T-helper 1 cell (primary cell): ENCODE measurements around the gene TPK1.
"Not testable (repeated sequence)": the region's sequence is repeated elsewhere in the genome, so short reads cannot be mapped to it uniquely, and the experiment has no call there.

ENCODE experiments used
- DNase-seq, 5 donors: peaks; one replicate each; pipeline ENCODE4 v3.0.0-alpha.2; 2012 to 2020

TPK1 gene

GRCh38 chr7:144822223-144822622 lies 13.6 kb downstream of the TPK1 start:
- DNase-seq, result no peak

DNA sequence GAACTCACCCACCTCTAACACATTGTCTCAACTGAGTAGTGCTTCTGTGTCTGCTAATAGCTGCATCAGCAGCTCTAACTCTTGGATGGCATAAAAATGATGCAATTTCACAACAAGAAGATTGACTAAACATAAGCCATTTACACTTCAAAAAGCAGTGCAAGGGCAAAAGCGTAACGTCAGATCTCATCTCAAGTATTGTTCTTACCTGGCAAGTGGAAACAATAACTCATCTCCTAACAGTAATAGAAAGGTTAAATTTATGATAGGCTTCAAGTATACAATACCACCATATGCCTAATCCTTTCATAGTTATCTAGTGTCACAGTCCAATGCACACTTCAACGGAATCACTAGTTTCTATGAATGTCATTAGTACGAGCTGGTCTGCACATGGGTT lies 14.8 kb downstream of the TPK1 start:
- DNase-seq, result peak in 1 of 5 donors; percentile 84

GRCh38 chr7:144820552-144820951 lies 15.3 kb downstream of the TPK1 start:
- DNase-seq, result peak in 1 of 5 donors; percentile 63

GRCh38 chr7:144819566-144819965 lies 16.3 kb downstream of the TPK1 start:
- DNase-seq, result no peak

GRCh38 chr7:144818511-144818910 lies 17.3 kb downstream of the TPK1 start:
- peak; percentile 17 to 78 (median 54) for DNase-seq

GRCh38 chr7:144817001-144817400 lies 18.9 kb downstream of the TPK1 start:
- no peak for DNase-seq

- no peak for DNase-seq
These were observed 21.6 kb downstream of the TPK1 start for GRCh38 chr7:144814299-144814698.

DNA sequence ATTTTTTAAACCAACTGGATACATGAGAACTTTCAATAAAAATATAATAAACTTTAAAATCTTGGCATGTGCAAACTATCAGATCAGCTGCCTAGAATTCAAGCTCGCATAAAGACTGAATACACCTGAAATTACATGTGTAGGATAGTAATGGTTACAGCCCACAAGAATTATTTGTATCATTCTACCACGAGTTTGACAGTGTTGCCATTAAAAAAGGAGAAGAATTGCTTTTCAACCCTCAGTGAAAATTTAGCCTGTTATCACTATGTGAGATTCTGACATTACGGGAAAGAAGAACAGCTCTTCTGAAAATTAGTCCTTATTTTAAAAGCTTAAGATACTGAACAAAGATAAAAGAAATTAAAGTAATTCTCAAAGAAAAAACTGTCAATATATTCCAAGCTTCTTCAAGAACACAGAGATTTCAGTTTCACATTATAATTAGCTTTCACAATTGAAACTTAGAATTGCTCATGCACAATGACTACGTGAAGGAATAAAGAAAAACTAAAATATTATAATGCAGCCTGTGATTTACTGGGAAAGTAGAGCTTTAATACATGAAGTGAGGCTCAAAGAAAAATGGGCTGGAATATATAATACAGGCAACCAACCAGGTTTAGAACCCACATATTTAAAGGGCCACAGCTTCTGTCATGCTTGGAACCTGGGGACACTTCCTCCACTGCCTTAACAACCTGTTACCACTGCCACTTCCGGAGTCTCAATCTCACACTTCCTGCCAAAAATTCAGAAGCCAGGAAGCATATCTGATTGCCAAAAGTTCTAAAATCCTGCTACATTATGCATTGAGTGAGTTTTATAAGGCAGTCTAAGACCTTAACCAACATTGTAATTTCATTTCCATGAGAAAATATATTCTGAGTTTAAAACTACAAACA lies 23.2 kb downstream of the TPK1 start:
- peak in 4 of 5 donors; percentile 18 to 81 (median 32) for DNase-seq

- DNase-seq, result no peak
These were observed 30.1 kb downstream of the TPK1 start for GRCh38 chr7:144805627-144806239.

GRCh38 chr7:144800678-144801436 lies 35.0 kb downstream of the TPK1 start:
- not testable (repeated sequence) for DNase-seq

DNA sequence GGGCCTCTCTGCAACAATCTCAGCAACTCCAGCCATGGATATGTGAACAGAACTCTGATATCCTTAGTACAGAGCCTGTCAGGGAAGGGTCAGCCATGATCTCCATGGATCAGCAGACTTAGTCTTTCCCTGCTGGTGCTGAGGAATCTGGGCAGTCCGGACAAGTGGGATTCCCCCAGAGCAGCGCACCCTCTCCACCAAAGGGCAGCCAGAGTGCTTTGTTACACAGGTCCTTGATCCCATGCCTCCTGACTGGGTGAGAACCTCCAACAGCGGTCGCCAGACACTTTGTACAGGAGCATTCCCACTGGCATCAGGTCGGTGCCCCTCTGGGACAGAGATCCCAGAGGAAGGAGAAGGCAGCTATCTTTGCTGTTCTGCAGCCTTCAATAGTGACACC lies 38.9 kb downstream of the TPK1 start:
- no peak for DNase-seq

GRCh38 chr7:144792050-144792449 lies 43.8 kb downstream of the TPK1 start:
- DNase-seq, result no peak

DNA sequence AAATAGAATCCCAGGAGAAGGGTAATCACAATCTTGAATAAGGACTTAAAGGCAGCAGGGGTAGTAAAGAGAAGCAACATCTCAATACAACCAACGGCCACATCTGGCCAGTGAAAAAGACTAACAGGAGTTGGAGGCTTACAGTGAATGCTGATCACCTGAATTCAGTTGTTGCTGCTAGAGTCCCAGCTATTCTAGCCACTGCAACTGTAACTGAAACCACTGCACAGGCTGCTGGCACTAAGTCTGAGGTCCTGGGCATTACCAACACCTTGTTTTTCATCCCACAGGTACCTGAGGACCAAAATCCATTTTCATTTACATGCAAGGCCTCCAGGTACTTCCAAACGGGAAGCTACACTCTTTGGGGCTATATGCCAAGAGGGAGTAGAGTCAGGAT lies 44.4 kb downstream of the TPK1 start:
- no peak for DNase-seq

DNA sequence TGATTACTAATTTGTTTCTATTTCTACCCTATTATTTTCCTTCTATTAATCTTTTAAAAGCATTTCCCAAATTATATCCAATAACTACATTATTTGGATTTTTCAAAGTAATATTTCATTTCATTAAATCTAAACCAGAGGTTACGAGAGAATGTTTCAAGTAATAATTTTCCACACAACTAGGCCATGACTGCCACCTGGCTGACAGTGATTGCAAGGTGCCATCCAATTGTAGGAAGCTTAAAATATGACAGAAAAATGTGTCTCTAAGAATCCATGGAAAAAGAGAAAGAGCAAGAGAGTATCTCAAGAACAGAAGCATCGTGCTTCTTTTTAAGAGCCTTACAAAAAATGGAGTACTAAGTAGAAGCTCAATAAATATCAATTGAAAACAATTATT lies 48.7 kb downstream of the TPK1 start:
- no peak for DNase-seq

- peak in 1 of 5 donors; percentile 20 for DNase-seq
These were observed 49.3 kb downstream of the TPK1 start for GRCh38 chr7:144786522-144786921.

DNA sequence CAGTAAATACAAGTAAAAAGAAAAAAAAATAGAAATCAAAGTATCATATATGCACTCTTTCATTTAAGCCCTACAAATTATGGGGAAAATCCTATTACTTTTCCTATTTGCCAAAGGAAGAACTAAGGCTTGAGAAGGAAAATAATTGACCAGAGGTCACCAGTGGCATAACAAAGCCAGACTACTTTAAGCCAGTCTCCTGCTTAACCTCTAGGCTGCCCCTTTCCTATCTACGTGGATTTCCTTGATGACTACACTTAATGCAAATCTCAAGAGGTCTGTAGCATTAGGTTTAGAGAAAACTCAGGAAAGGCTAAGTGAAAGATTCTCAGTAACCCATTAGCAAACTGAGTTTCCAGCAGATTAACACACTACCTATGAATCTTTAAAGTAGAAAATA lies 49.8 kb downstream of the TPK1 start:
- no peak for DNase-seq

DNA sequence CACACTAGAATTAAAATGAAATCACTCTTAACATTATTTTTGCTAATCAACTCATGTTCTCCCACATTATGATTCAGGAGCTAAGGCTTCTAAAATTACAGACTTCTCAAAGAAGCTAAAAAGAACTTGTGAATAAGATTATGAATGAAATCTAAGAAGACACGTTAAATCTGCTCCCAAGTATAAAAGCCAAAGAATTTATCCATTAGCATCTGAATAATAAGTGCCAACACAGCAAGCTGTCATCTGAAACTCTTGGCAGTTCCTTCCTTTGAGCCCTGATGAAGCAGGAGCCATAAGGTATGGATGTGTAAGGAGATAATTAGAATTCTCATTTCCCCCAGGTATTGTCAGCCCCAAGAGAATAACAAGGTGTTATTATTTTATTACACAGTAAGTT lies 50.3 kb downstream of the TPK1 start:
- no peak for DNase-seq

GRCh38 chr7:144784943-144785342 lies 50.9 kb downstream of the TPK1 start:
- DNase-seq, result no peak

DNA sequence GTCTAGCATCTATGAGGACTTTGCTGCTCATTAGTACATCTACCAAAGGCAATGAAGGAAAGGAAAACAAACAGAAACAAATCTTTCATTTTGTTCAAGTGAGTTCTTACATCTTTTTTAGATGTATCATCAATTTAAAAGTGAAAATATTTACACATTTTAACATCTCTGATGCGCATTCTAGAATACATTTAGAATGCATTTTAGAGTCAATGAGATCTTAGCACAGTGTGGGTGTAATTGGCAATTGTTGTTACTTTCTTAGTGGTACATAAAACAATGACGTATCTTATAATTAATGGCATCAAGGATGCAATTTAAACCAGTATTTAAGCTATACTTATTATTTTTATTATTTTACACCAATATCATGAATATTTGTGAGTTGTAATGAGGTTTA lies 51.4 kb downstream of the TPK1 start:
- DNase-seq, result no peak

- no peak for DNase-seq
These were observed 53.0 kb downstream of the TPK1 start for GRCh38 chr7:144782883-144783282.

- no peak for DNase-seq
These were observed 55.7 kb downstream of the TPK1 start for GRCh38 chr7:144780071-144780608.

- not testable (repeated sequence) for DNase-seq
These were observed 58.0 kb downstream of the TPK1 start for GRCh38 chr7:144777889-144778288.
